HG03520 (cell line): ENCODE data around the gene PCGF3.
"Not testable (repeated sequence)": the region's sequence is repeated elsewhere in the genome, so short reads cannot be mapped to it uniquely, and the experiment has no call there.

ENCODE experiments used
- ATAC-seq: cut with Tn5 transposase; IDR thresholded peaks from one replicate; pipeline ENCODE4 v1.9.1; 2021; ENCODE audit warnings: mild to moderate bottlenecking, moderate library complexity; ENCODE audit not compliant: unreplicated experiment

PCGF3 gene

GRCh38 chr4:667545-667925 is 38.1 kb upstream of the PCGF3 start:
- ATAC-seq: no peak

GRCh38 chr4:668219-668618 is 37.4 kb upstream of the PCGF3 start:
- ATAC-seq: not testable (repeated sequence)

- ATAC-seq: not testable (repeated sequence)
Observed at GRCh38 chr4:669806-670559, 35.6 kb upstream of the PCGF3 start.

GRCh38 chr4:671769-672168 is 33.9 kb upstream of the PCGF3 start:
- no peak for ATAC-seq

DNA sequence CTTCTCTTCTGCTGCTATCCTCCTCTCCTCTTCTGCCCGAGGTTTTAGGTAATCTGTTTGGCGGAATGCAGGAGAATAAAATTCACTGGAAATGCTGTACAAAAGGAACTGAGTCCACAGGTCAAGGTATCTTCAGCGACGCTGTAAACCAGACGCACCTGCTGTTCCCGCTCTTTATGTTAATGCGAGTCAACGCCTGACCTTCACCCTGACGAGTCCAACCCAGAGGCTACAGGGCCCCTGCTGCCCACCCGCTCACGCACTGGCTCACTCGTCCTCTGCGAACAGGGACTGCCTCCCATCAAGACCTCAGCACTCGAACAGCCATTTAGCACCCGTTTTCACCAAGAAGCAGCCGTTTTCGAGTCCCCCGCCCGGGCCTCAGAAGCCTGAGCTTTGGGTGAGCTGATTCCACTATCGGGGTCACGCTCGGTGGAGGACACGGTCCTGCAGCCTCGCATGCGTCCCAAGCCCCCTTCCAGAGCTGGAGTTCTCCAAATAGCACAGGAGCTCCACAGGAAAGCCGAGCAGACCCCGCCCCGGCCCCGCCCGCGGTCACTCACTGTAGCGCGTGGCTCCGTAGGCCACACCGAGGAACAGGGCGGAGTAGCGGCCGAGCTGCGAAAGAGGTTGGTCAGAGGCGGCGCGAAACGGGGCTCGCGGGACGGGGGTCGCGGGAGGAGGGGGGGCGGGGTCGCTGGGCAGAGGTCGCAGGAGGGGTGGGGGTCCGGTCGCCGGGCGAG is 32.1 kb upstream of the PCGF3 start:
- ATAC-seq: no peak

DNA sequence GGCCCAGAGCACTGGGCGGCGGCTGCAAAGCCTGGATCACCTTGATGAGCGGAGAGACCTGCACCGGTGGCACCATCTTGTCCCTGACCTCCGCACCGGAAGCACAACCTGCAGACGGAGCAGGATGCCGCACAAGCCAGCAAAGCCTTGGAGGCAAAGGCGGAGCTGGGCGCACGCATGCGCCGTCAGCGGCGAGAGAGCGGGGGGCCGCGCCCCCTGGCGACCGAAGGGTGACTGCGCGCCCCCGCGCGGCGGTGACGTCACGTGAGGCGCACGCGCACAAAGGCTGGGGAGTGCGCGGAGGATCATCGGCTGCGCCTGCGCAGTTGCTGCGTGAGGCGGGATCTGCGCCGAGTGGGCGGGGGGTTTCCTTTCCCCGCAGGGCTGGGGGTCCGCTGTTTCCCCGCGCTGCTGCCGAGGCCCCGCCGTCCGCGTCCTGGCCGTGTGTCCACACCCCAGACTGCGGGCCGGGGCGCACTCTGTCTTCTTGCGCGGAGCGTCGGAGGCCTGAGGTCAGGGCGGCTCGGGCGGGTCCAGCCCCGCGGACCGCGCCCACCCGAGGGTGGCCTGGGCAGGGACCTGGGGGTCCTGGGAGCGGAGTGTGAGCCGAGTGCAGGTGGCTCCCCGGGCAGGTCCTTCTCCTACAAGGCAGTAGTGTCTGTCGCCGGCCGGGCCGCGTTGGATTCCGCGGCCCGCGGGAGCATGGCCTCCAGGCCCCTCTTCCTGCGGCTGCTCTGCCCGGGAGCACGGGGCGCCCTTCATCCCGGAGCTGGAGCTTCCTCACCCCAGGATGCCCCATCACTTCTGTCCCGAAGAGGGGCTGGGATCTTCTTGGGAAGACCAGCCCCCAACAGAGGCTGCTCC is 31.2 kb upstream of the PCGF3 start, which contains the start of the genes ATP5ME and MYL5:
Gene ATP5ME, minus strand, starts transcription at position 105 of the 864 bp plus-strand sequence. Its CDS starts 29 bp downstream, at position 76.
Gene MYL5, plus strand, starts transcription at position 371 of the 864 bp plus-strand sequence. CDS start 3,485 bp downstream, outside the sequence.
- peak; percentile 75 for ATAC-seq

DNA sequence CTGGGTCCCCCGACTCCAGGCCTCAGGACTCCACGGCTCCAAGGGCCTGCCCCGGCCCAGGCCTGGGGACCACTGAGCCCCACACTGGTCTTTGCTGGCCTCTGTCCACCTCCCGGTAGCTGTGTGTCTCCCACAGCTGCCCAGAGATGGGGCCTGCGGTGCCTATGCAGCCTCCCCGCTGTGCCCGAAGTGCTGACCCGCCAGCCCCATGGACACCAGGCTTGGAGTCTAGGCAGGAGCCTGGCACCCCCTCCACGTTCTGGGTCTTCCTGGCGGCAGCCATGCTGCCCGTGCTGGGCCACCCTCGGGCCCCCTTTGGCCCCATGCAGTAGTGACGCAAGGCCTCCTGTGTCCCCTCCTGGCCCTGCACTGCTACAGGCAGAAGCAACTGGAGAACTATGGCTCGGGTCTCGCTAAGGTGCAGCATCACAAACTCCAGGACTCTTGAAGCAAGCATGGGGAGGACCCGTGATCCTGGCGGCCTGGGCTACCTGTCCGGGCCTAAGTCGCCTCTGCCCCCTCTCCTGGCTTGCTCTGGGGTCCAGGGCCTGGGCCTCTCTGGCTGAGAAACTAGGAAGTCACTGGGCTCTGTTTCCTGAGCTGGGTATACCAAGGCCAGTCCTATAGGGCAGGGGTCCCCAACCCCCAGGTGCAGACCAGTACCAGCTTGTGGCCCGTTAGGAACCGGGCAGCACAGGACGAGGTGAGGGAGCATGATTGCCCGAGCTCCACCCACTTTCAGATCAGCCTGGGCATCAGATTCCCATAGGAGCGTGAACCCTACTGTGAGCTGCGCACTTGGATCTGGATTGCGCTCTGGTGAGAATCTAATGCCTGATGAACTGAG is 30.4 kb upstream of the PCGF3 start:
- ATAC-seq: no peak

- ATAC-seq: peak; percentile 20
Observed at GRCh38 chr4:675980-676870, 29.4 kb upstream of the PCGF3 start.

GRCh38 chr4:676871-677235 is 28.8 kb upstream of the PCGF3 start:
- ATAC-seq: no peak

DNA sequence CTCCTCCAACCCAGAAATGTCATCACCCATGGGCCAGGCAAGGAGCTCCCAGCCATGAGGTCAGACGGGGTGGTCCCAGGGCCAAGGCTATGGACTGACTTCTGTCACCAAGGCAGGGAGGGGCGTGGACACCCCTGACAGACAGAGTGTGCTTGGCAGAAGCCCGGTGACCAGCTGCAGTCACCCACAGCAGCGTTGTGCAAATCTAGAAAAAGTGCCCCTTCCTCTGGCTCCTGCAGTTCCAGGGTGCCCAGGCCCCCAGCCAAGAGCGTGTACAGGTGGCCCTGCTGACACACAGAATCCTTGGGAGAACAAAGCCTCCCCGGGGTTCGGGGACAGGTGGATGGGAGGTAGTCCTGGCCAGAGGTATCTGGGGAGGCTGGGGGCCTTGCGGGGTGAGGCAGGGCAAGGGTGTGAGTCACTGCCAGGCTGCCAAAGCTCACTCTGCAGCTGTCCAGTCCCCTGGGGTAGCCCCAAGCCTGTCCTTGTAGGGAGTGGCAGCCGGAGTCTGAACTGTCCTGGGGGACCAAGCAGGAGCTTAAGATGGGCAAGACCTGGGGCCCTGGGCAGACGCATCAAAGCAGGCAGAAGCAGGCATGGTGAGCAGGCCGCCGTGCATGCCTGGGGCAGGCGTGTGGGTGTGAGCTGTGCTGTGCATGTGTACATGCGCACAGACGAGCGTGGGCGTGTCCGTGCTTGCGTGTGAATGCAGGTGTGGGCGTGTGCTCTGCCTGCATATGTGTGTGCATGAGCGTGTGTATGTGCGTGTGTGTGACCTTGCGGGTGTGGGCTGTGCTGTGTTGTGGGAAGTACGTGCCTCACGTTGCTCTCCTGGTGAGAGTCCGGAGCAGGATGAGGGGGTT is 28.0 kb upstream of the PCGF3 start:
- no peak for ATAC-seq

DNA sequence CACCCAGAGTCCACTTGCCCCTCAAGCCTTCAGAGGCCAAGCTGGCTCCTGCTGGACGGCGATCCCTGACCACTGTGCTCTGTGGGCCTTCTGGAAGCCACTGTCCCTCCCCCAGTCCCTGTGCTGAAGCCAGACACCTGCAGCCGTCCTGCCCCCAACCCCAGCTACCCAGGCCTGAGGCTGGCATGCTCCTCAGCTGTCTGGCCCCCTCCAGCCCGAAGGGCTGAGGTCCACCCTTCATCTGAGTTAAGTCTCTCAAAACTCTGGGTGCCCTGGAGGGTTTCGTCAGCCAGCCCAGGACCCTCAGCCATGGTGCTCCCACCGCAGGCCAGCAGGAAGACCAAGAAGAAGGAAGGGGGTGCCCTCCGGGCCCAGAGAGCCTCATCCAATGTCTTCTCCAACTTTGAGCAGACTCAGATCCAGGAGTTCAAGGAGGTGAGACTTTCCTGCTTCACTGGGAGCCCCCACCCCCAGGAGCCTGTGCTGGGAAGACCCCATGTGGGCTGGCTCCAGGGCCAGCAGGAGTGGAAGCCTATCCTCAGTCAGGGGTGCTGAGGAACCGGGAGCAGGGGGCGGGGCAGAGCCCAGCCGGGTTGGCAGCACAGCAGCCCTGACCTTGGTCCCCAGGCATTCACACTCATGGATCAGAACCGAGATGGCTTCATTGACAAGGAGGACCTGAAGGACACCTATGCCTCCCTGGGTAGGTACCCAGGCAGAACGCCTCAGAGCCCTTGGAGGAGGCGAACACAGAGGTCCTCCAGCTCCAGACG is 27.1 kb upstream of the PCGF3 start:
- ATAC-seq: no peak

DNA sequence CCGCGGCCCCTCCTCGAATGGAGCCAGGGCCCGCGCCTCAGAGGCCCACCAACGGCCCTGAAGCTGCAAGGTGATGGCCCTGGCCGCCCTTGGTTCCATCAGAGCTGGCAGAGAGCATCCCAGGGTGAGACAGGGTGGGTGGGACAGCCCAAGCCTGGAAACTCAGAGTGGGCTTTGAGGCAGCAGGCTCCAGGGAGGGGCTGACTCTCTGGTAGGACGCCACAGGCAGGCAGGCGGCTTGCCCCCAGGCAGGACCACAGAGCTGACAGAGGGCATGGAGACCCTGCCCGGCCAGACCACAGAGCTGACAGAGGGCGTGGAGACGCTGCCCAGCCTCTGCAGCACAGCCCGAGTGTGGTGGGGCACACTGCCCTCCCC is 26.5 kb upstream of the PCGF3 start:
- no peak for ATAC-seq

DNA sequence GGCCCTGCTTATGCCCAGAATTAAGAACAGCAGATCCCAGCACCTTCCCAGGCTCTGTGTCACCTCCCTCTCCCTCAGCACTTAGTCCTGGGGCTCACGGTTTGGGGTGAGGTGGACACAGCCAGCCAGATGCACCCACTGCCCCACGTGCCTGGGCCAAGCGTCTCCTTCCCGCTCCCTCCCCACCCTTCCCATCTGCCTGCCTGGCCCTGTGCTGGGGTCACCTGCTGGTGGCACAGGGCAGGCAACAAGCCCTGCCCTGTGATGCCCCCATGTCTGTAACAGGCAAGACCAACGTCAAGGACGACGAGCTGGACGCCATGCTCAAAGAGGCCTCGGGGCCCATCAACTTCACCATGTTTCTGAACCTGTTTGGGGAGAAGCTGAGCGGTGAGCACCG is 26.0 kb upstream of the PCGF3 start:
- ATAC-seq: no peak

DNA sequence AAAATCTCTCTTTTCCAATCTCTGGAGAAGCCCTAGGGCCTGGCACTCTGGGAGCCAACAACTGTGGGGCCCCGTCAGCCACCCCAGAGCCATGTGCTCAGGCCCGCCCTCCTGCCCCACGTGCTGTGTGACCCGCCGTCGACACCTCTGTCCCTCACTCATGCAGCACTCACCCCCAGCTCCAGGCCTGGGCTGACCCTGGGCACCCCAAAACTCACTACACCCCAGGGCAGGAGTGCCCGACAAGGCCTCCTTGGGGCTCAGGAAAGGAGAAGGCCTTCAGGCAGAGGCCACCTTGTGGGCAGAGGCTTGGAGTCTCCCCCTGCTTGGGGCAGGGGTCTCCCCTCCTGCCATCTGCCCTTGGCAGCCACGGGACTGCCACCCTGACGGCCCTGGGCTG is 25.5 kb upstream of the PCGF3 start:
- no peak for ATAC-seq

DNA sequence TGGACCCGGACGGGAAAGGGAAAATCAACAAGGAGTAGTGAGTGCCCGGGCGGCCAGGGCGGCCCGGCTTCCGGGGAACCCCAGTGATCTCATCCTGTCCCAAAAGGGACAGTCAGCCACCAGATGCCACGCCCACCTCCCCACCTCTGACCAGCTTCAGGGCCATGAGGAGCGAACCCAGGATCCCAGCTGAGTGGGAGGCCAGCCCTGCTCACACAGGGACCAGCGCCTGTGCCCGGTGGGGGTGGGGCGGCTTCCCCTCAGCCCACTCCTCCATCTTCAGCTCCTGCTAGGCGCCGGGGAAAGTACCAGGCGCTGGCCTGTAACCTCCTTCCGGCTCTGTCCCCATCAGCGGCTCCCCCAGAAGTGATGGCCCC is 25.1 kb upstream of the PCGF3 start:
- no peak for ATAC-seq

- ATAC-seq: peak; percentile 26
Observed at GRCh38 chr4:680928-681645, 24.5 kb upstream of the PCGF3 start.
